Lower leg skin (tissue), 3 donors: ENCODE measurements around the gene HTR6.

Experiments
- POLR2A ChIP-seq, 2 donors: fragments of 450-650 bp; IDR thresholded peaks; one replicate each; pipeline ENCODE4 v1.6.1; 2016 to 2017; ENCODE audit warnings: antibody characterized with exemption in 2 of 2, mild to moderate bottlenecking in 1 of 2, moderate library complexity in 1 of 2
- TF ChIP-seq, protein P1 (sequence below), 3 donors: fragments of 450-650 bp; IDR thresholded peaks; one replicate each; pipeline ENCODE4 v1.5.1; 2016; ENCODE audit warnings: antibody characterized with exemption in 3 of 3, mild to moderate bottlenecking in 3 of 3, moderate library complexity in 2 of 3

DNA sequence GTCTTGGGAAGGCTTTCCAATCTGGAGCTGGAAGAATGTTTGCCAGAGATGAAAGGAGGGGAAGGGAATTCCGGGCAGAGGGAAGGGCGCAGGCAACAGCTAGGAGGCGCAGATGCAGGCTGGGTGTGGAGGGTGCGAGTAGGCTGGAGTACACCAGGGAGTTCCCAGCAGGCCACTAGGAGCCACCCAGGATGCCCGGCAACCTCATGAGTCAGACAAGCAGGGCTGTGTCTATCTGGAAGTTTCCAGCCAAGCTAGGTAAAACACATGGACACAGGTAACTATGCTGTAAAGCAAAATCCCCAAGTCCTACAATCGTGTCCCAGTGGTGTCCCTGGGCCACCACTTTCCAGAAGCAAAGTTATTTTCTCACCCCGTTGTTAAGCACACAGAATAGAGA is 21.6 kb upstream of the HTR6 start:
- TF ChIP-seq, protein P1, sequence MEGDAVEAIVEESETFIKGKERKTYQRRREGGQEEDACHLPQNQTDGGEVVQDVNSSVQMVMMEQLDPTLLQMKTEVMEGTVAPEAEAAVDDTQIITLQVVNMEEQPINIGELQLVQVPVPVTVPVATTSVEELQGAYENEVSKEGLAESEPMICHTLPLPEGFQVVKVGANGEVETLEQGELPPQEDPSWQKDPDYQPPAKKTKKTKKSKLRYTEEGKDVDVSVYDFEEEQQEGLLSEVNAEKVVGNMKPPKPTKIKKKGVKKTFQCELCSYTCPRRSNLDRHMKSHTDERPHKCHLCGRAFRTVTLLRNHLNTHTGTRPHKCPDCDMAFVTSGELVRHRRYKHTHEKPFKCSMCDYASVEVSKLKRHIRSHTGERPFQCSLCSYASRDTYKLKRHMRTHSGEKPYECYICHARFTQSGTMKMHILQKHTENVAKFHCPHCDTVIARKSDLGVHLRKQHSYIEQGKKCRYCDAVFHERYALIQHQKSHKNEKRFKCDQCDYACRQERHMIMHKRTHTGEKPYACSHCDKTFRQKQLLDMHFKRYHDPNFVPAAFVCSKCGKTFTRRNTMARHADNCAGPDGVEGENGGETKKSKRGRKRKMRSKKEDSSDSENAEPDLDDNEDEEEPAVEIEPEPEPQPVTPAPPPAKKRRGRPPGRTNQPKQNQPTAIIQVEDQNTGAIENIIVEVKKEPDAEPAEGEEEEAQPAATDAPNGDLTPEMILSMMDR (IDR thresholded peaks at IDR 0.05): no peak
- TF ChIP-seq POLR2A (IDR thresholded peaks at IDR 0.05): no peak
